H1 (cell line): ENCODE results near the gene CTNND2. TPM values are rescaled to one million over a fixed set of nuclear protein-coding genes. Genes with fewer than 3 reads are reported as not detected.

Experiments
- CTCF ChIA-PET: fragments of 300-600 bp; sonication (Branson Sonifier 250); formaldehyde crosslinking; loops from one replicate; lab custom pipeline; 2021; ENCODE audit not compliant: partially characterized antibody; lab: Charles Lee
- POLR2A ChIA-PET: fragments of 300-600 bp; sonication (Branson Sonifier 250); formaldehyde crosslinking; loops from one replicate; lab custom pipeline; 2021; ENCODE audit warnings: inconsistent platforms; ENCODE audit not compliant: partially characterized antibody; lab: Charles Lee
- DNase-seq, 2 experiments: peaks; one replicate each; pipeline versions ENCODE4 v3.0.0 to v3.0.0-alpha.2; 2010 to 2022; ENCODE audit warnings: low spot score in 2 of 2, low read depth in 1 of 2, mixed read lengths in 1 of 2
- FAIRE-seq: peaks from 2 replicates; lab custom pipeline; 2011; peaks lifted over from hg19 to GRCh38; lab: Jason Lieb, UNC
- H2AFZ ChIP-seq: 2 replicates; pipeline ENCODE4 v1.8.1; 2012; ENCODE audit warnings: low read length, inconsistent platforms
- H2AK5ac ChIP-seq: 2 replicates; pipeline ENCODE4 v1.6.1; 2013; ENCODE audit warnings: low read depth, low read length
- H2BK120ac ChIP-seq: replicated peaks from 2 replicates; pipeline ENCODE3; 2013; ENCODE audit warnings: low read depth, low read length, inconsistent platforms
- H2BK12ac ChIP-seq: 2 replicates; pipeline ENCODE4 v1.6.1; 2013; ENCODE audit warnings: low read depth, low read length
- H2BK15ac ChIP-seq: 2 replicates; pipeline ENCODE4 v1.6.1; 2013; ENCODE audit warnings: low read length
- H2BK20ac ChIP-seq: 2 replicates; pipeline ENCODE4 v1.6.1; 2013; ENCODE audit warnings: low read length
- H2BK5ac ChIP-seq: 2 replicates; pipeline ENCODE4 v1.6.1; 2013; ENCODE audit warnings: low read depth, low read length
- H3K14ac ChIP-seq: 2 replicates; pipeline ENCODE4 v1.6.1; 2013; ENCODE audit warnings: inconsistent platforms; ENCODE audit not compliant: insufficient read length
- H3K18ac ChIP-seq: 2 replicates; pipeline ENCODE4 v1.6.1; 2013; ENCODE audit warnings: low read length; ENCODE audit errors: extremely low read depth
- H3K23ac ChIP-seq: 2 replicates; pipeline ENCODE4 v1.6.1; 2013; ENCODE audit warnings: inconsistent platforms; ENCODE audit not compliant: insufficient read length
- H3K23me2 ChIP-seq: 2 replicates; pipeline ENCODE4 v1.6.1; 2013; ENCODE audit warnings: low read depth, low read length
- H3K27ac ChIP-seq: 2 replicates; pipeline ENCODE4 v1.6.1; 2011; ENCODE audit warnings: low read depth, low read length, inconsistent platforms
- H3K27me3 ChIP-seq, 4 experiments: replicated peaks in 1 of 4; 1 replicate in 1 of 4; 2 replicates in 3 of 4; pipeline versions ENCODE4 v1.6.1 to v1.8.1; 2011 to 2013; ENCODE audit warnings: low read length in 3 of 4, mild to moderate bottlenecking in 3 of 4, inconsistent platforms in 2 of 4, mixed read lengths in 2 of 4, moderate library complexity in 1 of 4; ENCODE audit not compliant: control insufficient read depth in 3 of 4, insufficient read depth in 3 of 4; ENCODE audit errors: extremely low read depth in 1 of 4
- H3K36me3 ChIP-seq, 4 experiments: 2 replicates each; pipeline versions ENCODE4 v1.6.1 to v1.8.1; 2011 to 2013; ENCODE audit warnings: mild to moderate bottlenecking in 4 of 4, low read length in 3 of 4, moderate library complexity in 2 of 4, control low read depth in 1 of 4, inconsistent platforms in 1 of 4; ENCODE audit not compliant: insufficient read depth in 4 of 4, control insufficient read depth in 2 of 4
- H3K4ac ChIP-seq: replicated peaks from 2 replicates; pipeline ENCODE3; 2013; ENCODE audit warnings: low read length, low read depth, mixed read lengths, inconsistent platforms; ENCODE audit not compliant: insufficient read length
- H3K4me1 ChIP-seq, 4 experiments: replicated peaks in 1 of 4; 1 replicate in 1 of 4; 2 replicates in 3 of 4; pipeline versions ENCODE4 v1.6.1 to v1.8.1; 2011 to 2013; ENCODE audit warnings: low read length in 3 of 4, inconsistent platforms in 2 of 4, mixed read lengths in 1 of 4; ENCODE audit not compliant: insufficient read depth in 4 of 4, control insufficient read depth in 3 of 4
- H3K4me2 ChIP-seq, 2 experiments: 2 replicates each; pipeline versions ENCODE4 v1.6.1 to v1.8.1; 2011 to 2013; ENCODE audit warnings: low read depth in 2 of 2, low read length in 2 of 2, control low read depth in 1 of 2, inconsistent platforms in 1 of 2, mild to moderate bottlenecking in 1 of 2; ENCODE audit not compliant: insufficient read depth in 1 of 2
- H3K4me3 ChIP-seq, 4 experiments: fragments of 200-600, 300-600 bp in 1 of 4; sonication (generic), shearing (Covaris generic), sonication (Bioruptor Twin) in 1 of 4; 2 replicates each; pipeline versions ENCODE4 v1.5.1 to v1.8.1; 2011 to 2016; ENCODE audit warnings: low read length in 4 of 4, low read depth in 3 of 4, control low read depth in 2 of 4, inconsistent platforms in 2 of 4, mild to moderate bottlenecking in 2 of 4, mixed read lengths in 1 of 4, moderate library complexity in 1 of 4; ENCODE audit not compliant: insufficient read depth in 2 of 4; ENCODE audit errors: extremely low read depth in 1 of 4
- H3K56ac ChIP-seq: replicated peaks from 2 replicates; pipeline ENCODE3; 2013; ENCODE audit warnings: low read depth, mild to moderate bottlenecking, mixed read lengths, low read length, inconsistent platforms; ENCODE audit not compliant: insufficient read length
- H3K79me1 ChIP-seq: 2 replicates; pipeline ENCODE4 v1.6.1; 2013; ENCODE audit warnings: low read depth, low read length, control low read depth
- H3K79me2 ChIP-seq, 2 experiments: 2 replicates each; pipeline versions ENCODE4 v1.6.1 to v1.8.1; 2012 to 2013; ENCODE audit warnings: low read length in 2 of 2, mild to moderate bottlenecking in 2 of 2, inconsistent platforms in 1 of 2; ENCODE audit not compliant: insufficient read depth in 2 of 2, control insufficient read depth in 1 of 2
- H3K9ac ChIP-seq, 4 experiments: replicated peaks in 1 of 4; 1 replicate in 1 of 4; 2 replicates in 3 of 4; pipeline versions ENCODE4 v1.6.1 to v1.8.1; 2011 to 2013; ENCODE audit warnings: low read depth in 3 of 4, low read length in 3 of 4, control low read depth in 2 of 4, mild to moderate bottlenecking in 2 of 4, moderate library complexity in 2 of 4, inconsistent platforms in 1 of 4; ENCODE audit errors: extremely low read depth in 1 of 4
- H3K9me3 ChIP-seq, 2 experiments: 2 replicates each; pipeline versions ENCODE4 v1.6.1 to v1.8.1; 2012 to 2013; ENCODE audit warnings: mild to moderate bottlenecking in 2 of 2, moderate library complexity in 2 of 2, control low read depth in 1 of 2, inconsistent platforms in 1 of 2, low read depth in 1 of 2, low read length in 1 of 2, mixed read lengths in 1 of 2; ENCODE audit not compliant: insufficient read depth in 2 of 2
- H4K20me1 ChIP-seq, 2 experiments: replicated peaks in 1 of 2; 2 replicates each; pipeline versions ENCODE3 to v1.8.1; 2011 to 2013; ENCODE audit warnings: inconsistent platforms in 2 of 2, low read length in 2 of 2, mild to moderate bottlenecking in 1 of 2; ENCODE audit not compliant: insufficient read depth in 2 of 2, control insufficient read depth in 1 of 2
- H4K5ac ChIP-seq: 2 replicates; pipeline ENCODE4 v1.6.1; 2013; ENCODE audit warnings: low read length, low read depth, mixed read lengths, inconsistent platforms; ENCODE audit not compliant: insufficient read length
- H4K8ac ChIP-seq: 2 replicates; pipeline ENCODE4 v1.8.0; 2013; ENCODE audit warnings: mild to moderate bottlenecking, moderate library complexity, low read length, inconsistent platforms; ENCODE audit not compliant: insufficient read depth; ENCODE audit errors: extremely low read depth
- H4K91ac ChIP-seq: replicated peaks from 2 replicates; pipeline ENCODE3; 2013; ENCODE audit warnings: low read length, mixed read lengths, inconsistent platforms; ENCODE audit not compliant: insufficient read length
- CHD1 ChIP-seq: IDR thresholded peaks from 2 replicates; pipeline ENCODE4 v1.6.1; 2012; ENCODE audit warnings: low read depth, low read length, improper control_type of control experiment
- CREB1 ChIP-seq: IDR thresholded peaks from 2 replicates; pipeline ENCODE4 v1.6.1; 2012; ENCODE audit warnings: inconsistent platforms
- EP300 ChIP-seq, 2 experiments: IDR thresholded peaks; 1 replicate in 1 of 2; 2 replicates in 1 of 2; pipeline ENCODE4 v1.6.1; 2011 to 2012; ENCODE audit warnings: low read depth in 2 of 2, low read length in 2 of 2, mild to moderate bottlenecking in 2 of 2, borderline replicate concordance in 1 of 2, inconsistent platforms in 1 of 2, moderate library complexity in 1 of 2
- HDAC2 ChIP-seq, 2 experiments: fragments of 300-600 bp in 1 of 2; sonication (generic) in 1 of 2; IDR thresholded peaks; 2 replicates each; pipeline ENCODE4 v1.6.1; 2011 to 2012; ENCODE audit warnings: low read depth in 2 of 2, low read length in 2 of 2, mild to moderate bottlenecking in 2 of 2, moderate library complexity in 2 of 2, borderline replicate concordance in 1 of 2, inconsistent platforms in 1 of 2
- NANOG ChIP-seq: IDR thresholded peaks from 2 replicates; pipeline ENCODE4 v1.6.1; 2011; ENCODE audit warnings: low read length, low read depth, mild to moderate bottlenecking, inconsistent platforms; ENCODE audit not compliant: insufficient read depth, poor library complexity, severe bottlenecking
- RAD21 ChIP-seq, 2 experiments: IDR thresholded peaks in 1 of 2; conservative IDR thresholded peaks in 1 of 2; 2 replicates each; pipeline ENCODE4 v1.6.1; 2011; ENCODE audit warnings: low read depth in 2 of 2, low read length in 2 of 2, improper control_type of control experiment in 1 of 2, inconsistent platforms in 1 of 2, mild to moderate bottlenecking in 1 of 2, moderate library complexity in 1 of 2
- SAP30 ChIP-seq: fragments of 300-600 bp; sonication (generic); IDR thresholded peaks from 2 replicates; pipeline ENCODE4 v1.7.1; 2012; ENCODE audit warnings: low read length, moderate library complexity, mild to moderate bottlenecking, inconsistent platforms; ENCODE audit not compliant: insufficient read depth, insufficient replicate concordance
- SP2 ChIP-seq: IDR thresholded peaks from 2 replicates; pipeline ENCODE4 v1.6.1; 2012; ENCODE audit warnings: mild to moderate bottlenecking, low read length, inconsistent platforms
- TAF7 ChIP-seq: optimal IDR thresholded peaks from 2 replicates; pipeline ENCODE3; 2011; ENCODE audit warnings: low read depth, mild to moderate bottlenecking, inconsistent platforms, low read length, moderate library complexity, borderline replicate concordance
- WGBS, 2 experiments: shearing (Covaris generic) in 1 of 2; methylation state at CpG; one replicate each; pipeline versions ENCODE4 v1.1.6 to v1.1.7; 2013 to 2015; ENCODE audit warnings: low lambda C conversion rate in 2 of 2, mixed read lengths in 2 of 2, inconsistent platforms in 1 of 2, low coverage in 1 of 2, missing lambda C conversion rate in 1 of 2; ENCODE audit not compliant: insufficient replicate concordance in 2 of 2, insufficient coverage in 1 of 2, insufficient read length in 1 of 2; ENCODE audit errors: extremely low coverage in 1 of 2, missing lambda C conversion rate in 1 of 2; 5-methylcytosine and 5-hydroxymethylcytosine counted together
- polyA plus RNA-seq, 7 experiments: library from polyadenylated mRNA; depleted of rRNA in 3 of 7; stranded (reverse) in 5 of 7; unstranded in 2 of 7; fragments of >200 nt in 5 of 7; fragments of 200-250 nt in 2 of 7; gene quantifications; 1 replicate in 5 of 7; 2 replicates in 1 of 7; 4 replicates in 1 of 7; pipeline versions ENCODE4 v1.2.1 to v1.2.3, GENCODE V29; 2011 to 2013; ENCODE audit warnings: missing spikeins in 2 of 7, mixed read lengths in 2 of 7
- total RNA-seq: library from RNA; stranded (reverse); fragmentation: NEBNext Ultra II Directional; extraction: Animal tissue kit (Norgen Biotek cat#: 25700); gene quantifications from 2 replicates; pipeline ENCODE4 v1.2.1, GENCODE V29; 2021

CTNND2 gene
- total and polyA plus RNA-seq, 2 of the 8 experiments (the other 6 are each of a cell fraction or from before 2014, with no cell fraction given), result 7.4 to 14.2 TPM

GRCh38 chr5:11793396-11793795 lies 110.8 kb downstream of the CTNND2 start:
- Histone ChIP-seq H2AK5ac (no peak overlapping the region), H3K4me1 (peaks cover 0 to 4% (median 0%) of the 10 kb centered on the region in 4 experiments; a peak in 1 of 7 replicates), H2BK12ac (no peak overlapping the region), H4K20me1 (no peaks in the 10 kb centered on the region), H2BK20ac (no peak overlapping the region), H3K36me3 (no peaks in the 10 kb centered on the region), H3K79me2 (no peaks in the 10 kb centered on the region), H3K79me1 (no peaks in the 10 kb centered on the region), H3K27me3 (no peaks in the 10 kb centered on the region), H3K4me2 (no peak overlapping the region), H3K27ac (no peak overlapping the region), H2BK120ac (no peak overlapping the region), H3K4ac (no peak overlapping the region), H3K18ac (no peak overlapping the region), H3K23ac (no peak overlapping the region), H2AFZ (no peak overlapping the region), H3K56ac (no peak overlapping the region), H2BK15ac (no peak overlapping the region), H3K4me3 (no peak overlapping the region), H4K8ac (no peak overlapping the region), H3K9ac (no peak overlapping the region), H2BK5ac (no peak overlapping the region), H4K5ac (no peak overlapping the region), H3K14ac (no peak overlapping the region), H4K91ac (no peak overlapping the region), H3K23me2 (no peaks in the 10 kb centered on the region), H3K9me3 (no peaks in the 10 kb centered on the region)
- ChIA-PET POLR2A (no interaction called here), CTCF (no interaction called here)
- DNase-seq (no peak), FAIRE-seq (no peak)
- no peak for TF ChIP-seq HDAC2 (IDR thresholded peaks at IDR 0.05; ENCODE audit: borderline replicate concordance in 1 of 2, low read depth in 2 of 2, low read length in 2 of 2)
- no peak for TF ChIP-seq SP2
- no peak for TF ChIP-seq CREB1
- TF ChIP-seq EP300 (IDR thresholded peaks at IDR 0.05; ENCODE audit: borderline replicate concordance in 1 of 2, low read depth in 2 of 2, low read length in 2 of 2), result no peak
- TF ChIP-seq RAD21 (IDR thresholded peaks at IDR 0.05 in 1 of 2, conservative IDR thresholded peaks at IDR 0.05 in 1 of 2; ENCODE audit: low read depth in 2 of 2, low read length in 2 of 2), result no peak
- no peak for TF ChIP-seq SAP30
- no peak for TF ChIP-seq TAF7
- no peak for TF ChIP-seq NANOG
- no peak for TF ChIP-seq CHD1
- 73% methylated on average over 1 of the region's 1 CpG; no CpG with 5 or more reads in 1 of the 2 experiments for WGBS, 2 experiments
